Stimulated activated CD8-positive, alpha-beta memory T cell treated with anti-CD3 and anti-CD28 coated beads, Interleukin-12 subunit alpha, Interleukin-12 subunit beta, amount 100 ng/mL, for 4 hours (primary cell): ENCODE data around the gene ZNF189.
"Not testable (repeated sequence)": the region's sequence is repeated elsewhere in the genome, so short reads cannot be mapped to it uniquely, and the experiment has no call there.

Source experiments
- DNase-seq: peaks from one replicate; pipeline ENCODE4 v3.0.0-alpha.2; 2020; ENCODE audit warnings: low read depth

The ZNF189 gene

DNA sequence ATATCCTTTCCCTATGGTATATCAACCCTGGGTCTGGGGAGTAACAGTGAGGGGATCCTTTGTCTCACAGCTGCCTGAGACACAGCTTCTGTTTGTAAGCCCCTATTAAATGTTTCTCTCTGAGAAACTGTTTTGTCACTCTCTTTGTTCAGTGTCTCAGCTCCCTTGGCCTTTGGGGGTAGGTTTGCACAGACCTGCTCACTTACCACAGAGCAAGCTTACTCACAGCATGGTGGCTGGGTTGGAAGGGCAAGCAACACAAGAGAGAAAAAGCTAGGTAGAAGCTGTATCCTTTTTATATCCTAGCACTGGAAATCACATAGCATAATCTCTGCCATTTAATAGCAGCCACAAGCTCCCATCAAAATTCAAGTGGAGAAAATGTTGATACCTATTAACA, 18.4 kb upstream of the ZNF189 start:
- no peak for DNase-seq

GRCh38 chr9:101381118-101381517, 17.5 kb upstream of the ZNF189 start:
- DNase-seq, result no peak

GRCh38 chr9:101381833-101382342, 16.8 kb upstream of the ZNF189 start:
- no peak for DNase-seq

DNA sequence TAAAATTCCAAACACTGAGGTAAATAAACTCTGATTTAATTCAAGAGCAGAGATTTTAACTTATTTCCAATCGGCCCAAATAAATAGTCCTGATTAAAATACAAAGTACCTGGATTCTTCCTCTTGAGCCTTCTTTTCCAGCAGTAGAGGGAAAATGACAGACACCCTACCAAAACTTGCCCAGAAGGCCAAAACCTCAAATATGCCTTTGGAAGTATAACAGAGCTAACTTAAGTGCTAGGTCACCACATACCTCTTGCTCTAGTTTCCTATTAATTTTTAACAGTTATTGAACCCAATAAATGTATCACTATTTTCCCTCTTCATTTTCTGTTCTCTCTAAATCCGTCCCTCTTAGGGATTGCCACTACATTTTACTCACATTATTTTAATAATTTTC, 15.3 kb upstream of the ZNF189 start:
- DNase-seq, result no peak

- not testable (repeated sequence) for DNase-seq
These were observed 13.6 kb upstream of the ZNF189 start, which contains the start of gene BAAT for GRCh38 chr9:101384873-101385536. Gene BAAT, minus strand, starts transcription at chr9:101385006. Its CDS starts 13,602 bp downstream, at chr9:101371404.

- no peak for DNase-seq
These were observed 10.7 kb upstream of the ZNF189 start for GRCh38 chr9:101387871-101388506.

- no peak for DNase-seq
These were observed 10.1 kb upstream of the ZNF189 start for GRCh38 chr9:101388507-101388993.

DNA sequence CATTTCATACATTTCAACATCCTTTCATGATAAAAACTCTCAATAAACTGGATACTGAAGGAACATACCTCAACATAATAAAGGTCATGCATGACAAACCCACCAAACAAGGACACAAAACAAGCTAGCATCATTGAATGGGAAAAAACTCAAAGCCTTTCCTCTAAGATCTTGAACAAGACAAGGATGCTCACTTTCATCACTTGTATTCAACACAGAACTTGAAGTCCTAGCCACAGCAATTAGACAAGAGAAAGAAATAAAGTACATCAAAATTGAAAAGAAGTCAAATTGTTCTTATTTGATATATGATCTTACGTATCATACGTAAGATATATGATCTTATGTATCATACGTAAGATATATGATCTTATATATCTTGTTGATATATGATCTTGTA, 5.5 kb upstream of the ZNF189 start:
- DNase-seq, result no peak

- DNase-seq, result no peak
These were observed 4.0 kb upstream of the ZNF189 start for GRCh38 chr9:101394687-101395086.

GRCh38 chr9:101397746-101398067, 944 bp upstream of the ZNF189 start:
- DNase-seq, result no peak

- no peak for DNase-seq
These were observed 435 bp downstream of the ZNF189 start for GRCh38 chr9:101398930-101399642.

GRCh38 chr9:101399643-101399970, 956 bp downstream of the ZNF189 start:
- DNase-seq, result no peak

GRCh38 chr9:101400120-101400519, 1.5 kb downstream of the ZNF189 start:
- DNase-seq, result no peak

DNA sequence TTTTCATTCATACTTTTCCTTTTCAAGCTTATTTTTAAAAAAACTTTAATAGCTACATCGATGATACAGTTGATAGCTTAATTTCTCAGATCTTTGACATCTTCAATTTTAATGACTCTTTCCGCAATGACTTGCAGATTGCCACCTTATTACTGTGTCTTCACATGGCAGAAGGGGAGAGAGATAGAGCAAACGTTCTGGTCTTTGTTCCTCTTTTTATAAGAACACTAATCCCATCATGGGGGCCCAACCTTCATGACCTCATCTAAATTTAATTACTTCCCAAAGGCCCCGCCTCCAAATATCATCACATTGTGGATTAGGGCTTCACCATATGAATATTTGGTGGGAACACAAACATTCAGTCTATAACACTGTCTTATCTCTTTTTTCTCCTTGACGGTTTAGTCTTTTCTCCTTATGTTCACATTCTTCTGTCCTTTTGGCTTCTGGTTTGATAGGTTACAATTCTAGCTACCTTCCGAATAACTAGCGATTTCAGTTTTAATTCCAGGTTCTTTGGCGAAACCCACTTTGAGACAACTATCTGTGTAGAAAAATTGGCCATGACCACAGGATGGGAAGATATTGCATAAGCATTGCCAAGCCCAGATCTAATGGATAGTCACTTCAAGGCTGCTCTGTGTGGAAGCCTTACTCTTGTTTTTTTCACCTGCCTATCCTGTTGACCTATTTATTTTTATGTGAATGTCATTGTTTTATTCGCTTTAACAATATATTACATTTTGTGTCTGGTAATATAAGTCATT, 5.0 kb downstream of the ZNF189 start:
- DNase-seq, result no peak

DNA sequence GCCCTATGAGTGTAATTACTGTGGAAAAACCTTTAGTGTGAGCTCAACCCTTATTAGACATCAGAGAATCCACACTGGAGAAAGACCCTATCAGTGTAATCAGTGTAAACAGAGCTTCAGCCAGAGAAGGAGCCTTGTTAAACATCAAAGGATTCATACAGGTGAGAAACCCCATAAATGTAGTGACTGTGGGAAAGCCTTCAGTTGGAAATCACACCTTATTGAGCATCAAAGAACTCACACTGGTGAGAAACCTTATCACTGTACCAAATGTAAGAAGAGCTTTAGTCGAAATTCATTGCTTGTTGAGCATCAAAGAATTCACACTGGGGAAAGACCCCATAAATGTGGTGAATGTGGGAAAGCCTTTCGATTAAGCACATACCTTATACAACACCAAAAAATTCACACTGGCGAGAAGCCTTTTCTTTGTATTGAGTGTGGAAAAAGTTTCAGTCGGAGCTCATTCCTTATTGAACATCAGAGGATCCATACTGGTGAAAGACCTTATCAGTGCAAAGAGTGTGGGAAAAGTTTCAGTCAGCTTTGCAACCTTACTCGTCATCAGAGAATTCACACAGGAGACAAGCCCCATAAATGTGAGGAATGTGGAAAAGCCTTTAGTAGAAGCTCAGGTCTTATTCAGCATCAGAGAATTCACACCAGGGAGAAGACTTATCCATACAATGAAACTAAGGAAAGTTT, 9.9 kb downstream of the ZNF189 start:
- no peak for DNase-seq

DNA sequence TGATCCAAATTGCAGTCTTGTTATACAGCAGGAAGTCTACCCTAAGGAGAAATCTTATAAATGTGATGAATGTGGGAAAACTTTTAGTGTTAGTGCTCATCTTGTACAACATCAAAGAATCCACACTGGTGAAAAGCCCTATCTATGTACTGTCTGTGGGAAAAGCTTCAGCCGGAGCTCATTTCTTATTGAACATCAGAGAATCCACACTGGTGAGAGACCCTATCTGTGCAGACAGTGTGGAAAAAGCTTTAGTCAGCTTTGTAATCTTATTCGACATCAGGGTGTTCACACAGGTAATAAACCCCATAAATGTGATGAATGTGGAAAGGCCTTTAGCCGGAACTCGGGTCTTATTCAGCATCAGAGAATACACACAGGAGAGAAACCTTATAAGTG, 10.4 kb downstream of the ZNF189 start:
- no peak for DNase-seq

DNA sequence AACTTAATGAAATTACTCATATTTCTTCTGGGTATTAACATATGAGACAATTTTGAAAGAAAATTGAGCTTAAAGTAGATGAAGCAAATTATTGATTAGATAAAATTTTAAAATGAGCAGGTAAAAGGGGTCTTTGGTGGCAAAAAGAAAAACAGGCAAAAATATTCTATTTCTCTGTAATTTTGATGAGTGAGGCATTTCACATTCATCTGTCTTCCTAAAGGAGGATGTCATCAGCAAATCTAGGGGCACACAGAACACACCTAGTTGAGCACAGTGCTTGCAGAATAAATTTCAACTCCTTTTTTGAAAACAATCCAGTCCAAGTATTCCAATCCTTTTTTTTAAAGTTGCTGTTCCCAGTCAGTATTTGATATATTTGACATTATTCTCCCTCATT, 16.2 kb downstream of the ZNF189 start:
- DNase-seq, result no peak

GRCh38 chr9:101415578-101415977, 16.9 kb downstream of the ZNF189 start:
- DNase-seq, result no peak

- DNase-seq, result no peak
These were observed 18.7 kb downstream of the ZNF189 start for GRCh38 chr9:101417389-101417788.

DNA sequence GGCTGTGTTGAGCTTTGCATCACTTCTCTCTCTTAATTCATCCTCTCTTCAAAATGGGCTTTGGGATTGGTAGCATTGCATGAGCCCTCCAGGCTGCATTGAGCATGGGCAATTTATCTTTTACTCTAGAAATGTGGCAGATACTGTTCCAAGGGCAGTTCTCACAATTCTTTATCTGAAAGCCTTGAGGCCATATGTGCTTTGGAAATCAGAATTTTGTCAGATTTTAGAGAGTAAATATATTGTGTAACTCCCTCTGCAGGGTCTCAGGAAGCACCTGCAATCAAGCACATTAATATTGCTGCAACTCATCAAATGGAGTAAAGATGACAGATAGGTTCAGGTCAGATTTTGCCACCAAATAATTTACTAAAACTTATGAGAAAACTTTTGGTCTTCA, 19.3 kb downstream of the ZNF189 start:
- DNase-seq, result no peak

DNA sequence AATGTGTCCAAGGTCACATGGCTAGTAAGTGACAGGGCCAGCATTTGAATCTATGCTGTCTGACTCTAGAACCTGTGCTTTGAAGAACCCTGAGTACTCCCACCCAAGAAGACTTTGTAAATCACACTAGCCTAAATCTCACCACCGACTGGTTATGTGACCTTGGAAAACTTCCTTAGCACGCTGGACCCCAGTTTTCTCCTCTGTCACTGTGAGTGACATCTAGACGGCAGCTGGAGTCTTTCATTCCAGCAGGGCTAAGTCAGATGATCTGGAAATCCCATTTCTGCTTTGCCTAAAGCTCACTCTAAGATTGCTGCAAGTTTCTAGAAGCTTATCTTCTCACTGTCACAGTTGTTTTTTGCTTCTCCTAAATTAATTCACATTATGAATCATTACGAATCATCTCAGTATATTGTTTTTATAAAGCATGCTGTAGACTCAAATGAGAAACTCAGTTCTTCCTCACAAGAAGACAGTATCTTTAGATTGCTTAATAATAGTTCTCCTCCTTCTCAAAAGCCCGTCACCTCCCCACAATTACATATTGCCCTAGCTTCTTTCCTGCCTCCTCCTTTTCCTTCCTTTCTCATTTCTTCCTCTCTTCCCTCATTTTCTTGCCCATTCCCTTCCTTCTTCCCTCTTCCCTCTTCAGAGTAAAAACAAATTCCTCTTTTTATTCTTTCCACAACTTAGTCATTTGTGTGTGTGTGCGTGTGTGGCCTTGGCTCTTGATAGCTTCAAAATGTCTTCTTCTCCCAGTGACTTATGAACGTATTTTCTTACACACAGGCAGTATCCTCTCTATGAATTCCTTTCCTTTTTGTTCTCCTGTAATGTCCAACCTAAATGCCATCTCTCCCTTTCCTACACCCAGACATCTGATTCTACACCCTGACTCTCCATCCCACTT, 20.1 kb downstream of the ZNF189 start:
- DNase-seq, result no peak
